HEK293T (cell line): ENCODE results near the gene TNFSF8.

Experiments used
- CTCF ChIA-PET: fragments of 350-600 bp; formaldehyde crosslinking; extraction: SDS; loops from one replicate; lab custom pipeline; 2021; ENCODE audit warnings: antibody characterized with exemption, inconsistent platforms; lab: Yijun Ruan, JAX
- POLR2A ChIA-PET: fragments of 350-600 bp; formaldehyde crosslinking; extraction: SDS; loops from one replicate; lab custom pipeline; 2020; ENCODE audit warnings: antibody characterized with exemption, inconsistent platforms; lab: Yijun Ruan, JAX
- DNase-seq: peaks from one replicate; pipeline ENCODE4 v3.0.0; 2012; ENCODE audit warnings: mixed read lengths; ENCODE audit errors: extremely low spot score
- ARNT ChIP-seq: fragments of 450-650 bp; IDR thresholded peaks from 2 replicates; pipeline ENCODE4 v1.6.1; 2017; ENCODE audit warnings: mild to moderate bottlenecking
- BHLHE40 ChIP-seq: fragments of 450-650 bp; IDR thresholded peaks from 2 replicates; pipeline ENCODE4 v1.6.1; 2016; ENCODE audit warnings: mild to moderate bottlenecking, moderate library complexity, borderline replicate concordance
- CTBP1 ChIP-seq: fragments of 450-650 bp; IDR thresholded peaks from 2 replicates; pipeline ENCODE4 v1.6.1; 2016; ENCODE audit warnings: borderline replicate concordance
- ELF4 ChIP-seq: fragments of 450-650 bp; IDR thresholded peaks from 2 replicates; pipeline ENCODE4 v1.6.1; 2017; ENCODE audit warnings: antibody characterized with exemption
- FOXA1 ChIP-seq: fragments of 450-650 bp; IDR thresholded peaks from 2 replicates; pipeline ENCODE4 v1.6.1; 2016; ENCODE audit warnings: mild to moderate bottlenecking
- FOXK2 ChIP-seq: fragments of 450-650 bp; IDR thresholded peaks from 2 replicates; pipeline ENCODE4 v1.6.1; 2016; ENCODE audit warnings: mild to moderate bottlenecking
- FOXM1 ChIP-seq: fragments of 450-650 bp; IDR thresholded peaks from 2 replicates; pipeline ENCODE4 v1.6.1; 2017; ENCODE audit warnings: mild to moderate bottlenecking, borderline replicate concordance
- HDGF ChIP-seq: fragments of 450-650 bp; IDR thresholded peaks from 2 replicates; pipeline ENCODE4 v1.6.1; 2017; ENCODE audit warnings: antibody characterized with exemption, borderline replicate concordance
- L3MBTL2 ChIP-seq: fragments of 450-650 bp; conservative IDR thresholded peaks from 2 replicates; pipeline ENCODE4 v1.6.1; 2016; ENCODE audit warnings: mild to moderate bottlenecking
- LEF1 ChIP-seq: fragments of 450-650 bp; IDR thresholded peaks from 2 replicates; pipeline ENCODE4 v1.6.1; 2017; ENCODE audit warnings: mild to moderate bottlenecking, borderline replicate concordance
- NFRKB ChIP-seq: fragments of 450-650 bp; IDR thresholded peaks from 2 replicates; pipeline ENCODE4 v1.6.1; 2016; ENCODE audit warnings: mild to moderate bottlenecking, moderate library complexity
- SP1 ChIP-seq: fragments of 450-650 bp; IDR thresholded peaks from 2 replicates; pipeline ENCODE4 v1.6.1; 2017
- SUZ12 ChIP-seq: fragments of 450-650 bp; IDR thresholded peaks from 2 replicates; pipeline ENCODE4 v1.6.1; 2016; ENCODE audit warnings: mild to moderate bottlenecking
- TARDBP ChIP-seq: fragments of 450-650 bp; IDR thresholded peaks from 2 replicates; pipeline ENCODE4 v1.6.1; 2016
- ZNF384 ChIP-seq: fragments of 450-650 bp; IDR thresholded peaks from 2 replicates; pipeline ENCODE4 v1.6.1; 2016
- TF ChIP-seq, protein P1 (sequence below): fragments of 450-650 bp; IDR thresholded peaks from 2 replicates; pipeline ENCODE4 v1.6.1; 2016

The TNFSF8 gene

GRCh38 chr9:114932502-114932901 is 2.1 kb upstream of the TNFSF8 start:
- DNase-seq: no peak
- TF ChIP-seq, protein P1, sequence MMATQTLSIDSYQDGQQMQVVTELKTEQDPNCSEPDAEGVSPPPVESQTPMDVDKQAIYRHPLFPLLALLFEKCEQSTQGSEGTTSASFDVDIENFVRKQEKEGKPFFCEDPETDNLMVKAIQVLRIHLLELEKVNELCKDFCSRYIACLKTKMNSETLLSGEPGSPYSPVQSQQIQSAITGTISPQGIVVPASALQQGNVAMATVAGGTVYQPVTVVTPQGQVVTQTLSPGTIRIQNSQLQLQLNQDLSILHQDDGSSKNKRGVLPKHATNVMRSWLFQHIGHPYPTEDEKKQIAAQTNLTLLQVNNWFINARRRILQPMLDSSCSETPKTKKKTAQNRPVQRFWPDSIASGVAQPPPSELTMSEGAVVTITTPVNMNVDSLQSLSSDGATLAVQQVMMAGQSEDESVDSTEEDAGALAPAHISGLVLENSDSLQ: no peak
- TF ChIP-seq HDGF (no peak), ZNF384 (no peak), FOXM1 (no peak)
- ChIA-PET CTCF (no interaction called here), POLR2A (no interaction called here)

GRCh38 chr9:114931407-114931806 is 1.0 kb upstream of the TNFSF8 start:
- TF ChIP-seq NFRKB: no peak
- no peak for TF ChIP-seq HDGF
- TF ChIP-seq L3MBTL2: no peak
- TF ChIP-seq ARNT: no peak
- TF ChIP-seq FOXA1: no peak
- TF ChIP-seq FOXK2: no peak
- no peak for TF ChIP-seq FOXM1
- TF ChIP-seq LEF1: no peak
- CTCF ChIA-PET: no interaction called here
- no peak for DNase-seq
- POLR2A ChIA-PET: no interaction called here

DNA sequence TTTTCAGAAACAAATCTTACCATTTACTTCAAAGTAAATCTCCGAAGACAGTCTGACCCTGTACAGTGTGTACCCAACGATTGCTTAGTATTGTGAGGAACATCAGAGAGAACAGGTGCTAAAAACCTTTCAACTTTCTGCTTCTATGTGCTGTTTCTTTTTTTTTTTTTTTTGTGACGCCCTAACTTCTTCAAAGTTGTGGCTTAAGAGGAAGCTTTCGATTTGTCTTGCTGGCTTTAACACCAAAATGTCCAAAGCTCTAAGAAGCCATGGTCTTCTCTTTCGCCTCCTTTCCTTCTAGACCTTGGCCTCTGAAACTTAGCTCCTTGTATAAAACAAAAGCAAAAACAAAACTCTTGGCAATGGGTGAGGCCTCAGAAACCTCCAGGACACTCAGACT is 1.2 kb downstream of the TNFSF8 start:
- CTCF ChIA-PET: interaction anchor here (0.6 to 1.3 kb wide), 3 partner anchors 15 to 185 kb away, joined by 3 to 4 read pairs (median 3); no protein-coding TSS in a partner anchor
- POLR2A ChIA-PET: no interaction called here
- DNase-seq: no peak
- TF ChIP-seq SUZ12 (no peak), FOXM1 (no peak), NFRKB (no peak), L3MBTL2 (no peak), LEF1 (no peak), ZNF384 (no peak), SP1 (no peak), BHLHE40 (no peak), FOXK2 (no peak), ELF4 (no peak), ARNT (no peak), HDGF (no peak), FOXA1 (no peak), TARDBP (no peak), CTBP1 (no peak)
- TF ChIP-seq, protein P1: no peak

DNA sequence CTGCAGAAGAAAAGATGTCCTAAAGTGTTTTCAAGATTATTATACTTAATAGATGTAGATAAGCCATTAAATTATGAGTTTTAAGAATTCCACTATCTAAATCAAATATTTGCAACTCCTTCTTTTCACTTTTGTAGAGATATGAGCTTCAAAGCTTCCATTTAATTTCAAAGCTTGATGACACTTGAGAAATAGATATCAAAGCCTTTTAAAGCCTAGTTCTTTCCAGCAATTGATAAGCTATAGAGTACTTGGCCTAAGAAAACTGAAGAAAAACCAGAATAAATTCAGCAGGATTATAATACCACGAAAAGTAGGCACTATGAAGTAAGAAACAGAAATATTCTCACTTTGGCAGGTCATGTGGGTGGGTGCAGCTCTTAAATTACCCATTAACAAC is 1.7 kb downstream of the TNFSF8 start:
- ChIA-PET POLR2A (no interaction called here), CTCF (interaction anchor here (0.6 to 1.3 kb wide), 3 partner anchors 14 to 185 kb away, joined by 3 to 4 read pairs (median 3); no protein-coding TSS in a partner anchor)
- no peak for DNase-seq
- TF ChIP-seq ARNT (no peak), L3MBTL2 (no peak), LEF1 (no peak), FOXM1 (no peak), BHLHE40 (no peak), ZNF384 (no peak), ELF4 (no peak), FOXA1 (no peak), TARDBP (no peak), NFRKB (no peak), CTBP1 (no peak), FOXK2 (no peak), SUZ12 (no peak)
- TF ChIP-seq, protein P1: no peak

DNA sequence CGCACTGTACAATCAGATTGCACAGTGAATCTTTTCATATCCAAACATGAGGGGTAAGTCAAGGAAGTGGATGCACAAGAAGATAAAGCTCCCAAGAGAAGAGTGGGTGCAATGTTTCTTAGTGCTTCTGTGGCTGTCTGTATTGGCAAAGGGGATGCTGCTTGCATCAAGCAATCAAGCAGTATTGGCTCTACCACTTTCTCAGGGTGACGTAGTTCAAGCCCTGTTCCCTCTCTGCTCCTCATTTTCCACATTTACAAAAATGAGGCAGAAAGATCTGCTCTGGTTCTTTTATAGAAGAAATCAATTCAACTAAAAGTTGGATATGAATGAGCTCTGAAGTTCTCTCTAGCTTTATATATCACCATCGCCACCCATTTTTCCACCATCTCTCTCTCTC is 2.3 kb downstream of the TNFSF8 start:
- no peak for DNase-seq
- ChIA-PET CTCF (interaction anchor here (1.3 kb wide), 2 partner anchors 14 to 15 kb away, joined by 3 to 4 read pairs; no protein-coding TSS in a partner anchor), POLR2A (no interaction called here)
- TF ChIP-seq ZNF384: no peak
- TF ChIP-seq TARDBP: no peak
- TF ChIP-seq, protein P1: no peak
- no peak for TF ChIP-seq ELF4
- no peak for TF ChIP-seq ARNT
- no peak for TF ChIP-seq LEF1
- TF ChIP-seq SP1: no peak
- TF ChIP-seq NFRKB: no peak
- no peak for TF ChIP-seq FOXA1
- TF ChIP-seq FOXK2: no peak
- TF ChIP-seq BHLHE40: no peak
- no peak for TF ChIP-seq FOXM1

DNA sequence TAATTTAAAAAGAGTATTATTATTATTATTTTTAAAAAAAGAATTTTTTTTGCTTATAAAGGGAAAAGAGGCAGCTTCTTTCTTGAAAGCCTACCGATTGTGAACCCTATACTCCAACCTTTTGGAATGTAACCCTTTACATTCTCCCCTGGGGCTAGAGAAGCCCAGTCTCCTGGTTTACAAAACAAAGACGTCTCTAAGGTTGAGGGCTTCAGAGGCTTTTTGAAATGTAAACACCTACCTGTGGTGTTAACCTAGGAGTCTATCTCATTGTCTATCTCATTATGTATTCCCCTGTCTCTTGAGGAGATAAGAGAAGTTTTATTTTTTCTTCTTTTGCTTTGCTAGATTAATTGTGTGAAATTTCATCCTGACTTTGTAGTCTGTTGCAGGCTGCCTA is 4.7 kb downstream of the TNFSF8 start:
- POLR2A ChIA-PET: no interaction called here
- DNase-seq: no peak
- TF ChIP-seq ZNF384: no peak
- TF ChIP-seq, protein P1: no peak
- CTCF ChIA-PET: no interaction called here
